HuH-7.5 (cell line): Measurements from ENCODE around the gene LIMD2.

ENCODE experiments used
- DNase-seq: peaks from one replicate; pipeline ENCODE4 v3.0.0; 2011; ENCODE audit warnings: low spot score

The LIMD2 gene

GRCh38 chr17:63681530-63681929 lies 18.4 kb downstream of the LIMD2 start:
- DNase-seq: no peak

- no peak for DNase-seq
Observed at GRCh38 chr17:63680700-63681099, 19.2 kb downstream of the LIMD2 start.

GRCh38 chr17:63679214-63679613 lies 20.7 kb downstream of the LIMD2 start:
- DNase-seq: no peak

GRCh38 chr17:63676584-63676983 lies 23.3 kb downstream of the LIMD2 start:
- no peak for DNase-seq

- peak; percentile 65 for DNase-seq
Observed at GRCh38 chr17:63675607-63676546, 24.0 kb downstream of the LIMD2 start.

- no peak for DNase-seq
Observed at GRCh38 chr17:63675231-63675606, 24.7 kb downstream of the LIMD2 start.

GRCh38 chr17:63672856-63673255 lies 27.1 kb downstream of the LIMD2 start:
- no peak for DNase-seq

- no peak for DNase-seq
Observed at GRCh38 chr17:63665527-63666214, 34.3 kb downstream of the LIMD2 start.

GRCh38 chr17:63659850-63660249 lies 40.1 kb downstream of the LIMD2 start:
- DNase-seq: no peak

- no peak for DNase-seq
Observed at GRCh38 chr17:63658366-63658765, 41.6 kb downstream of the LIMD2 start.

GRCh38 chr17:63657786-63658185 lies 42.1 kb downstream of the LIMD2 start:
- no peak for DNase-seq

GRCh38 chr17:63653050-63653449 lies 46.9 kb downstream of the LIMD2 start:
- no peak for DNase-seq

GRCh38 chr17:63652106-63652505 lies 47.8 kb downstream of the LIMD2 start:
- DNase-seq: no peak

- DNase-seq: no peak
Observed at GRCh38 chr17:63649813-63650212, 50.1 kb downstream of the LIMD2 start.

- DNase-seq: no peak
Observed at GRCh38 chr17:63647936-63648335, 52.0 kb downstream of the LIMD2 start.

- DNase-seq: no peak
Observed at GRCh38 chr17:63647065-63647725, 52.7 kb downstream of the LIMD2 start.

GRCh38 chr17:63646488-63646806 lies 53.5 kb downstream of the LIMD2 start:
- no peak for DNase-seq
